Regular cardiac myocyte (primary cell): Measurements from ENCODE around the gene PCNA. TPM values are rescaled to one million over a fixed set of nuclear protein-coding genes. Genes with fewer than 3 reads are reported as not detected.

Experiments
- total RNA-seq: library from RNA; depleted of rRNA; stranded (reverse); fragments of >200 nt; gene quantifications from 2 replicates; pipeline ENCODE4 v1.2.3, GENCODE V29; 2014

PCNA gene
- 86.3 and 249 TPM in 2 replicates for total RNA-seq

DNA sequence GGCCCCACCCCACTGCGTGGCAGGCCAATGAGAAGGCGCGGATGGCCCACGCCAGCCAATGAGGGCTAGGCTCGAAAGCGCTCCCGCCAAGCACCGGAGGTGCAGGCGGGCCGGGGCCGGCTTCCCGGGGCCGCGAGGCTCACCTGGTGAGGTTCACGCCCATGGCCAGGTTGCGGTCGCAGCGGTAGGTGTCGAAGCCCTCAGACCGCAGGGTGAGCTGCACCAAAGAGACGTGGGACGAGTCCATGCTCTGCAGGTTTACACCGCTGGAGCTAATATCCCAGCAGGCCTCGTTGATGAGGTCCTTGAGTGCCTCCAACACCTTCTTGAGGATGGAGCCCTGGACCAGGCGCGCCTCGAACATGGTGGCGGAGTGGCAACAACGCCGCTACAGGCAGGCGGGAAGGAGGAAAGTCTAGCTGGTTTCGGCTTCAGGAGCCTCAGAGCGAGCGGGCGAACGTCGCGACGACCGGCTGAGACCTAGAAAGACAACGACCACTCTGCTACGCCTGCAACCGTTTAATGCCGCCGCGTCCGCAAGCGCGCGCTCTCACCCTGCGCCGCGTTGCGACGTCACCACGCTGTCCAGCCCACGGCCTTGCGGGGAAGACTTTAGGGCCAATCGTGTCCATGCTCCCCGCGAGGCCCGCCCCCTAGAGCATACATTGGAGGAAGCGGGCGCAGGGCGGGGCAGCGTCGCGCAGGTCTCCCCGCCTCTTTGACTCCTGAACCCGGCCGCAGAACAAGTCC is at the start of gene PCNA:
TSS of gene PCNA (minus strand) at position 524 of the 750 bp plus-strand sequence. CDS start at position 364, 160 bp downstream.

DNA sequence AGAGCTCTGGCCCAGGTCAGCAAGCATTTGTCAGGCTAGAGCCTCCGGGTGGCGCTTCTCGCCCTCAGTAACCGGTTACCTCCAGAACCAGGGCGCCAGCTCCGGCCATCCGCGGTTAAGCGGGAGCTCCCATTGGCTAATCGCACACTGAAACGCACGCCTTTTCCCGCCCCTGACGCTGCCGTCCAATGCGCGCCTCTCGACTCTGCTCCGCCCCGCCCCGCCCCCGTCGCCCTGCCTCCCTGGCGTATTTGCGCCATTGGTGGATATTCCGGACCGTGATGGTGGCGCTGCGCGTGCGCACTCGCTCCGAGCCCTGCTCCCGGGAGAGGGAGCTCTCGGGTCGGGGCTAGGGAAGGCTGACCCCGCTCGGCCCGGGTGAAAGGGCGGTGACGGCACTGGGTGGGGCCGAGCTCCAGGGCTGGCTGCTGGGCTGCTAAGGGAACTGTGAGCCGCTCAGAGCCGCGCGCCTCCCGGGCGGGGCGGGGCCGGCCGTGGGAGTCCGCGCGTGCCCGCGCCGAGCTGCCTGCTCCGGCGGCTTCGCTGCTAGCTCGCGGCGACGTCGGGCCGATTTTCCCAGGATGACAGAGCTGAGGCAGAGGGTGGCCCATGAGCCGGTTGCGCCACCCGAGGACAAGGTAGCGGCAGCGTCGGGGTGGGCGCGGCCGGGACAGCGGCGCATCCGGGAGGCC is 6.9 kb upstream of the PCNA start, which contains the start of gene CDS2:
TSS of gene CDS2 (plus strand) at position 497 of the 692 bp plus-strand sequence. CDS start at position 582, 85 bp downstream.

Other genes starting within 250 kb of the PCNA start
- gene SLC23A2, start 118.4 kb downstream of the PCNA start, total RNA-seq, result 8.1 and 14.4 TPM in 2 replicates
- gene TMEM230, start 6.9 kb downstream of the PCNA start, total RNA-seq, result 68.6 and 82.0 TPM in 2 replicates
- gene CDS2, start 7.0 kb upstream of the PCNA start, total RNA-seq, result 30.3 and 37.2 TPM in 2 replicates
- not detected in 2 replicates for gene PROKR2, start 197.0 kb upstream of the PCNA start, total RNA-seq